SK-N-SH (cell line): Measurements from ENCODE around the gene REG3A. TPM values are rescaled to one million over a fixed set of nuclear protein-coding genes. Genes with fewer than 3 reads are reported as not detected.

Experiments
- CTCF ChIA-PET: fragments of 300-600, 350-600 bp; formaldehyde crosslinking; extraction: SDS; loops from one replicate; lab custom pipeline; 2021; lab: Yijun Ruan, JAX
- POLR2A ChIA-PET: fragments of 350-600 bp; sonication (Branson Sonifier 250); formaldehyde crosslinking; extraction: SDS; loops from one replicate; lab custom pipeline; 2020; ENCODE audit warnings: antibody characterized with exemption, inconsistent platforms; lab: Yijun Ruan, JAX
- DNase-seq: peaks from one replicate; pipeline ENCODE4 v3.0.0; 2012
- H2AFZ ChIP-seq: fragments of 200-600 bp; sonication (generic); 2 replicates; pipeline ENCODE4 v1.8.1; 2016; ENCODE audit warnings: antibody characterized with exemption, mild to moderate bottlenecking, low read depth
- H3F3A ChIP-seq: fragments of 200-600 bp; sonication (generic); replicated peaks from 2 replicates; pipeline ENCODE3; 2016; ENCODE audit warnings: antibody characterized with exemption, mild to moderate bottlenecking; ENCODE audit not compliant: insufficient read depth
- H3K27ac ChIP-seq, 2 experiments: fragments of 200-500 bp in 1 of 2; fragments of 200-600 bp in 1 of 2; sonication (Bioruptor generic) in 1 of 2; sonication (generic), shearing (Covaris generic) in 1 of 2; 2 replicates each; pipeline versions ENCODE4 v1.5.1 to v1.6.1; 2014 to 2016; ENCODE audit warnings: low read depth in 2 of 2, inconsistent platforms in 1 of 2, low read length in 1 of 2, mild to moderate bottlenecking in 1 of 2, mixed read lengths in 1 of 2
- H3K27me3 ChIP-seq: fragments of 200-600 bp; sonication (generic), shearing (Covaris generic); 2 replicates; pipeline ENCODE4 v1.6.1; 2016; ENCODE audit warnings: mixed run types; ENCODE audit not compliant: insufficient read depth
- H3K36me3 ChIP-seq, 2 experiments: fragments of 200-500 bp in 1 of 2; fragments of 200-600 bp in 1 of 2; sonication (Bioruptor generic) in 1 of 2; sonication (generic) in 1 of 2; replicated peaks in 1 of 2; 2 replicates each; pipeline versions ENCODE3 to v1.5.1; 2014 to 2016; ENCODE audit warnings: low read length in 1 of 2, mild to moderate bottlenecking in 1 of 2; ENCODE audit not compliant: insufficient read depth in 2 of 2, control insufficient read depth in 1 of 2
- H3K4me1 ChIP-seq, 2 experiments: fragments of 200-500 bp in 1 of 2; fragments of 200-600 bp in 1 of 2; sonication (Bioruptor generic) in 1 of 2; sonication (generic), shearing (Covaris generic) in 1 of 2; 2 replicates each; pipeline versions ENCODE4 v1.5.1 to v1.6.1; 2014 to 2016; ENCODE audit warnings: low read depth in 1 of 2, low read length in 1 of 2, mixed run types in 1 of 2; ENCODE audit not compliant: insufficient read depth in 2 of 2, control insufficient read depth in 1 of 2
- H3K4me2 ChIP-seq: fragments of 200-600 bp; sonication (generic), shearing (Covaris generic); 2 replicates; pipeline ENCODE4 v1.6.1; 2017; ENCODE audit warnings: mixed run types
- H3K4me3 ChIP-seq, 2 experiments: fragments of 200-500 bp in 1 of 2; fragments of 200-600 bp in 1 of 2; sonication (Bioruptor generic) in 1 of 2; sonication (generic), shearing (Covaris generic) in 1 of 2; 2 replicates each; pipeline versions ENCODE4 v1.5.1 to v1.8.1; 2014 to 2016; ENCODE audit warnings: low read depth in 2 of 2, inconsistent platforms in 1 of 2, low read length in 1 of 2, mild to moderate bottlenecking in 1 of 2, mixed read lengths in 1 of 2, moderate library complexity in 1 of 2
- H3K79me2 ChIP-seq: fragments of 200-600 bp; sonication (generic); 2 replicates; pipeline ENCODE4 v1.8.1; 2017; ENCODE audit warnings: mild to moderate bottlenecking; ENCODE audit not compliant: insufficient read depth
- H3K9ac ChIP-seq: fragments of 200-600 bp; sonication (generic); 2 replicates; pipeline ENCODE4 v1.6.1; 2017; ENCODE audit warnings: mixed run types
- H3K9me2 ChIP-seq: fragments of 200-600 bp; sonication (generic); 2 replicates; pipeline ENCODE4 v1.6.1; 2017; ENCODE audit warnings: mixed run types
- H3K9me3 ChIP-seq: fragments of 200-600 bp; sonication (generic); 2 replicates; pipeline ENCODE4 v1.6.1; 2017; ENCODE audit warnings: mixed run types, mild to moderate bottlenecking, moderate library complexity
- H4K20me1 ChIP-seq: fragments of 200-600 bp; sonication (generic); 2 replicates; pipeline ENCODE4 v1.6.1; 2017; ENCODE audit warnings: mild to moderate bottlenecking, mixed run types; ENCODE audit not compliant: insufficient read depth
- ELF1 ChIP-seq: IDR thresholded peaks from 2 replicates; pipeline ENCODE4 v1.4.0; 2012
- EZH2phosphoT487 ChIP-seq: fragments of 200-600 bp; sonication (generic); IDR thresholded peaks from 2 replicates; pipeline ENCODE4 v1.6.1; 2017; ENCODE audit warnings: low read depth, mixed run types, mild to moderate bottlenecking, antibody characterized with exemption, moderate library complexity, borderline replicate concordance
- FOXJ3 ChIP-seq: sonication (generic); formaldehyde crosslinking; IDR thresholded peaks from 2 replicates; pipeline ENCODE4 v1.5.1; 2020; ENCODE audit warnings: mild to moderate bottlenecking, missing genetic modification reagents
- GATA2 ChIP-seq: sonication (generic); formaldehyde crosslinking; IDR thresholded peaks from 2 replicates; pipeline ENCODE4 v1.5.0; 2020; ENCODE audit warnings: mild to moderate bottlenecking, missing genetic modification reagents
- JUND ChIP-seq: IDR thresholded peaks from 2 replicates; pipeline ENCODE4 v1.4.0; 2012
- MEF2A ChIP-seq: IDR thresholded peaks from 2 replicates; pipeline ENCODE4 v1.4.0; 2012; ENCODE audit warnings: low read depth, borderline replicate concordance
- NRF1 ChIP-seq: IDR thresholded peaks from 2 replicates; pipeline ENCODE4 v1.6.1; 2012; ENCODE audit warnings: low read depth, mild to moderate bottlenecking, low read length
- PBX3 ChIP-seq: IDR thresholded peaks from 2 replicates; pipeline ENCODE4; 2012
- RAD21 ChIP-seq: IDR thresholded peaks from 2 replicates; pipeline ENCODE4 v1.6.1; 2012; ENCODE audit warnings: mild to moderate bottlenecking, low read length
- REST ChIP-seq: IDR thresholded peaks from 2 replicates; pipeline ENCODE4 v1.6.1; 2012; ENCODE audit warnings: mild to moderate bottlenecking, low read depth, low read length, moderate library complexity
- RFX5 ChIP-seq: IDR thresholded peaks from 2 replicates; pipeline ENCODE4 v1.6.1; 2012; ENCODE audit warnings: mild to moderate bottlenecking, improper control_type of control experiment, low read length
- USF1 ChIP-seq: IDR thresholded peaks from 2 replicates; pipeline ENCODE4 v1.4.0; 2012; ENCODE audit warnings: low read depth, borderline replicate concordance
- WGBS: methylation state at CpG from one replicate; pipeline ENCODE4 v1.1.6; 2017; ENCODE audit warnings: low lambda C conversion rate; 5-methylcytosine and 5-hydroxymethylcytosine counted together
- polyA plus RNA-seq, 3 experiments: library from polyadenylated mRNA; depleted of rRNA; stranded (reverse); fragments of >200 nt; gene quantifications; 2 replicates each; pipeline ENCODE4 v1.2.3, GENCODE V29; 2012

Gene REG3A
- polyA plus RNA-seq, 1 of the 3 experiments (the other 2 are of a cell fraction) = not detected

- Histone ChIP-seq H3K27ac (no peak overlapping the region), H3K79me2 (no peaks in the 10 kb centered on the region), H3K9me3 (no peaks in the 10 kb centered on the region), H3K4me1 (no peaks in the 10 kb centered on the region), H3K4me2 (no peak overlapping the region), H3K36me3 (no peaks in the 10 kb centered on the region), H3K4me3 (no peak overlapping the region), H2AFZ (no peak overlapping the region), H3K27me3 (no peaks in the 10 kb centered on the region), H3K9ac (no peak overlapping the region), H3F3A (no peaks in the 10 kb centered on the region), H3K9me2 (no peaks in the 10 kb centered on the region), H4K20me1 (no peaks in the 10 kb centered on the region)
- TF ChIP-seq USF1 = no peak
- no peak for TF ChIP-seq JUND
- no peak for TF ChIP-seq RFX5
- no peak for TF ChIP-seq RAD21
- no peak for TF ChIP-seq MEF2A
- TF ChIP-seq GATA2 (CRISPR knock-in tag) = no peak
- no peak for TF ChIP-seq FOXJ3 (CRISPR knock-in tag)
- WGBS = 66% methylated on average over 3 of the region's 3 CpGs
- CTCF ChIA-PET = no interaction called here
- no peak for DNase-seq
- POLR2A ChIA-PET = no interaction called here
Observed at GRCh38 chr2:79125721-79125985, 33.9 kb downstream of the REG3A start.

GRCh38 chr2:79124907-79125720, 34.4 kb downstream of the REG3A start:
- TF ChIP-seq PBX3 (no peak), RFX5 (no peak), FOXJ3 (CRISPR knock-in tag) (no peak)
- CTCF ChIA-PET = no interaction called here
- no peaks in the 10 kb centered on the region for H3K4me1 ChIP-seq
- no peak overlapping the region for H3K4me2 ChIP-seq
- H3K9me2 ChIP-seq = no peaks in the 10 kb centered on the region
- H3K9ac ChIP-seq = no peak overlapping the region
- no peak overlapping the region for H3K4me3 ChIP-seq
- no peaks in the 10 kb centered on the region for H3K79me2 ChIP-seq
- no peaks in the 10 kb centered on the region for H4K20me1 ChIP-seq
- H3K27ac ChIP-seq = no peak overlapping the region
- WGBS = 34% methylated on average over 9 of the region's 9 CpGs
- no peaks in the 10 kb centered on the region for H3K9me3 ChIP-seq
- no peaks in the 10 kb centered on the region for H3F3A ChIP-seq
- no peak for DNase-seq
- H2AFZ ChIP-seq = no peak overlapping the region
- no peaks in the 10 kb centered on the region for H3K36me3 ChIP-seq
- H3K27me3 ChIP-seq = no peaks in the 10 kb centered on the region
- POLR2A ChIA-PET = no interaction called here

GRCh38 chr2:79122676-79123075, 36.9 kb downstream of the REG3A start:
- no peak for DNase-seq
- CTCF ChIA-PET = no interaction called here
- Histone ChIP-seq H3K27ac (no peak overlapping the region), H3K9me2 (no peaks in the 10 kb centered on the region), H3K4me1 (no peaks in the 10 kb centered on the region), H4K20me1 (no peaks in the 10 kb centered on the region), H2AFZ (no peak overlapping the region), H3K4me3 (no peak overlapping the region), H3K4me2 (no peak overlapping the region), H3K27me3 (no peaks in the 10 kb centered on the region), H3K36me3 (no peaks in the 10 kb centered on the region), H3K79me2 (no peaks in the 10 kb centered on the region), H3F3A (no peaks in the 10 kb centered on the region), H3K9ac (no peak overlapping the region), H3K9me3 (no peaks in the 10 kb centered on the region)
- no peak for TF ChIP-seq ELF1
- no peak for TF ChIP-seq EZH2phosphoT487
- TF ChIP-seq NRF1 = no peak
- no peak for TF ChIP-seq RAD21
- no peak for TF ChIP-seq REST
- 16% methylated on average over 2 of the region's 2 CpGs for WGBS
- POLR2A ChIA-PET = no interaction called here
